Skeletal muscle tissue (tissue), 4 donors: ENCODE measurements around the gene PDGFRA. TPM values are rescaled to one million over a fixed set of nuclear protein-coding genes. Genes with fewer than 3 reads are reported as not detected.

Source experiments
- H3K27ac ChIP-seq: one replicate; pipeline ENCODE4 v1.7.0; 2013; ENCODE audit warnings: mild to moderate bottlenecking, low read depth, low read length, inconsistent platforms
- H3K27me3 ChIP-seq, 3 donors: one replicate each; pipeline ENCODE4 v1.7.0; 2013; ENCODE audit warnings: low read length in 3 of 3; ENCODE audit not compliant: control insufficient read depth in 3 of 3, insufficient read depth in 3 of 3
- H3K36me3 ChIP-seq, 3 donors: one replicate each; pipeline ENCODE4 v1.7.0; 2013; ENCODE audit warnings: low read length in 3 of 3; ENCODE audit not compliant: control insufficient read depth in 3 of 3, insufficient read depth in 3 of 3
- H3K4me1 ChIP-seq, 3 donors: one replicate each; pipeline ENCODE4 v1.7.0; 2013; ENCODE audit warnings: low read length in 3 of 3, mild to moderate bottlenecking in 3 of 3; ENCODE audit not compliant: control insufficient read depth in 3 of 3, insufficient read depth in 3 of 3
- H3K4me3 ChIP-seq, 3 donors: one replicate each; pipeline ENCODE4 v1.7.0; 2013; ENCODE audit warnings: low read length in 3 of 3
- H3K9ac ChIP-seq, 3 donors: one replicate each; pipeline ENCODE4 v1.7.0; 2013; ENCODE audit warnings: low read length in 3 of 3, mild to moderate bottlenecking in 3 of 3, moderate library complexity in 2 of 3, low read depth in 1 of 3
- H3K9me3 ChIP-seq, 3 donors: one replicate each; pipeline ENCODE4 v1.7.0; 2013; ENCODE audit warnings: low read length in 3 of 3; ENCODE audit not compliant: control insufficient read depth in 3 of 3
- total RNA-seq: library from RNA; depleted of rRNA; stranded (reverse); fragments of >200 nt; gene quantifications from one replicate; pipeline ENCODE4 v1.2.3, GENCODE V29; 2014
- donor health status: Osteomylitis.

Gene PDGFRA
- 118 TPM for total RNA-seq

- Histone ChIP-seq H3K27me3 (peaks cover 80 to 84% (median 84%) of the 10 kb centered on the region in 3 donors), H3K36me3 (no peaks in the 10 kb centered on the region), H3K4me1 (peaks cover 44 to 60% (median 52%) of the 10 kb centered on the region in 3 donors), H3K9ac (peak within 1 kb of the TSS; percentile 43 to 50 (median 50)), H3K27ac (peak within 1 kb of the TSS; percentile 58), H3K4me3 (peak within 1 kb of the TSS; percentile 65 to 66 (median 66)), H3K9me3 (no peaks in the 10 kb centered on the region)
Observed at GRCh38 chr4:54228961-54229501, at the start of gene PDGFRA. Gene PDGFRA (plus strand): TSS chr4:54229293. CDS start chr4:54258769, 29,476 bp downstream.

- H3K9ac ChIP-seq: no peak overlapping the region
- H3K27me3 ChIP-seq: no peaks in the 10 kb centered on the region
Observed at GRCh38 chr4:54184581-54184980, 44.5 kb upstream of the PDGFRA start.

GRCh38 chr4:54185044-54185780 is 43.9 kb upstream of the PDGFRA start:
- Histone ChIP-seq H3K27me3 (no peaks in the 10 kb centered on the region), H3K9ac (no peak overlapping the region), H3K4me1 (no peaks in the 10 kb centered on the region), H3K36me3 (no peaks in the 10 kb centered on the region), H3K27ac (no peak overlapping the region), H3K4me3 (no peak overlapping the region), H3K9me3 (no peaks in the 10 kb centered on the region)

More at GRCh38 chr4:54184581-54184980, 44.5 kb upstream of the PDGFRA start:
- Histone ChIP-seq H3K36me3 (no peaks in the 10 kb centered on the region), H3K9me3 (no peaks in the 10 kb centered on the region), H3K4me1 (no peaks in the 10 kb centered on the region), H3K4me3 (no peak overlapping the region), H3K27ac (no peak overlapping the region)

GRCh38 chr4:54185866-54186265 is 43.2 kb upstream of the PDGFRA start:
- H3K9me3 ChIP-seq: no peaks in the 10 kb centered on the region
- no peaks in the 10 kb centered on the region for H3K4me1 ChIP-seq
- H3K4me3 ChIP-seq: no peak overlapping the region
- H3K27me3 ChIP-seq: no peaks in the 10 kb centered on the region
- no peak overlapping the region for H3K9ac ChIP-seq
- H3K36me3 ChIP-seq: no peaks in the 10 kb centered on the region
- no peak overlapping the region for H3K27ac ChIP-seq

GRCh38 chr4:54186371-54186770 is 42.7 kb upstream of the PDGFRA start:
- Histone ChIP-seq H3K4me3 (no peak overlapping the region), H3K4me1 (no peaks in the 10 kb centered on the region), H3K27ac (no peak overlapping the region), H3K9ac (no peak overlapping the region), H3K9me3 (no peaks in the 10 kb centered on the region), H3K36me3 (no peaks in the 10 kb centered on the region), H3K27me3 (no peaks in the 10 kb centered on the region)

- H3K27me3 ChIP-seq: no peaks in the 10 kb centered on the region
- H3K27ac ChIP-seq: no peak overlapping the region
- H3K9ac ChIP-seq: no peak overlapping the region
- H3K36me3 ChIP-seq: no peaks in the 10 kb centered on the region
- no peak overlapping the region for H3K4me3 ChIP-seq
- H3K9me3 ChIP-seq: no peaks in the 10 kb centered on the region
- no peaks in the 10 kb centered on the region for H3K4me1 ChIP-seq
Observed at GRCh38 chr4:54187148-54187547, 41.9 kb upstream of the PDGFRA start.

GRCh38 chr4:54189140-54189539 is 40.0 kb upstream of the PDGFRA start:
- Histone ChIP-seq H3K9ac (no peak overlapping the region), H3K4me1 (no peaks in the 10 kb centered on the region), H3K36me3 (no peaks in the 10 kb centered on the region), H3K4me3 (no peak overlapping the region), H3K27me3 (no peaks in the 10 kb centered on the region), H3K9me3 (no peaks in the 10 kb centered on the region), H3K27ac (no peak overlapping the region)

GRCh38 chr4:54192811-54193210 is 36.3 kb upstream of the PDGFRA start:
- H3K27me3 ChIP-seq: no peaks in the 10 kb centered on the region

GRCh38 chr4:54197926-54198325 is 31.2 kb upstream of the PDGFRA start:
- Histone ChIP-seq H3K4me1 (peaks cover 0 to 5% (median 3%) of the 10 kb centered on the region in 3 donors), H3K27me3 (no peaks in the 10 kb centered on the region), H3K9ac (no peak overlapping the region), H3K4me3 (no peak overlapping the region), H3K9me3 (no peaks in the 10 kb centered on the region), H3K36me3 (no peaks in the 10 kb centered on the region), H3K27ac (no peak overlapping the region)

More at GRCh38 chr4:54192811-54193210, 36.3 kb upstream of the PDGFRA start:
- Histone ChIP-seq H3K9ac (no peak overlapping the region), H3K27ac (no peak overlapping the region), H3K4me3 (no peak overlapping the region), H3K4me1 (peaks cover 0 to 5% (median 3%) of the 10 kb centered on the region in 3 donors), H3K36me3 (no peaks in the 10 kb centered on the region), H3K9me3 (no peaks in the 10 kb centered on the region)

GRCh38 chr4:54199919-54200318 is 29.2 kb upstream of the PDGFRA start:
- H3K4me1 ChIP-seq: peaks cover 0 to 5% (median 3%) of the 10 kb centered on the region in 3 donors
- H3K36me3 ChIP-seq: no peaks in the 10 kb centered on the region
- no peaks in the 10 kb centered on the region for H3K9me3 ChIP-seq
- no peak overlapping the region for H3K9ac ChIP-seq
- H3K4me3 ChIP-seq: no peak overlapping the region
- H3K27ac ChIP-seq: no peak overlapping the region
- no peaks in the 10 kb centered on the region for H3K27me3 ChIP-seq
